ENCODE results near the gene NPAS3.
A peak's percentile ranks its signal among the peaks of the same experiment; 100 is the strongest.

The NPAS3 gene

DNA sequence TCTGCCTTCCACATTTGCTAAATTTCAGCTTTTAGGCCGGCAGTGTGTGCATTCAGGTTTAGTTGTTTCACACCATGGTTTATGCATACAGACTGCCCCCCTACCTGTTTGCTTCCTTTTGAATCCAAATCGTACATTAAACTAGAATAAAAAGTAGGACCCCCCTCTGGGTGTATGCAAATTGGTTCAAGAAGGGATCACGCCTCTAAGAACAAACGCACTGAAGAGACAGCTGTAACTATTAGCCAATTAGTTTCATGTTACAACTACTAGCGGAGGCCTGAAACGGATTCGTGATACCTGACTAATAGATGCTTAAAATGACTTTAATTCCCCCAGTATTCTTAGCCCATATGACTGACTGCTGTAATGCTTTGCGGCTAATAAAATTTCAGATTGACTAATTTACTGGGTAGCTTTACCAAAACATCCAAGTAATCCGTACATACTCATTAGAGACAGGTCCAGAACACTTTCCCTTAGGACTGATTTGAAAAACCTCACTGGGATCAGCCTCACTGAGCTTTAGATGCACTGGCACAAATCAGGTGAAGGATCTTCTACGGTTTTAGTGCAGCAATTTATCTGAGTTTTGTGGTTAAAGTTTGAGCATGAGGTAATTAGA lies 411.8 kb downstream of the NPAS3 start:
- Histone ChIP-seq H3K4me3 (ENCODE audit: low read depth, low read length) (no peak overlapping the region), H3K4me1 (ENCODE audit: control insufficient read depth, insufficient read depth, low read length) (no peaks in the 10 kb centered on the region), H3K36me3 (ENCODE audit: control insufficient read depth in 2 of 2, insufficient read depth in 1 of 2, low read length in 2 of 2) (no peaks in the 10 kb centered on the region), H3K27ac (ENCODE audit: extremely low read depth, low read depth, low read length) (no peak overlapping the region), H3K9me3 (ENCODE audit: control insufficient read depth, insufficient read depth, low read depth, low read length) (no peaks in the 10 kb centered on the region)
- CTCF ChIA-PET, result interaction anchor here (0.7 kb wide), 1 partner anchor 34 kb away, joined by 3 read pairs; no protein-coding TSS in a partner anchor
- POLR2A ChIA-PET, result no interaction called here
- TF ChIP-seq ZNF626 (tag by site-specific recombination; IDR thresholded peaks at IDR 0.05), result no peak
- peak; percentile 76 for TF ChIP-seq ZNF10 (tag by site-specific recombination; IDR thresholded peaks at IDR 0.05)

DNA sequence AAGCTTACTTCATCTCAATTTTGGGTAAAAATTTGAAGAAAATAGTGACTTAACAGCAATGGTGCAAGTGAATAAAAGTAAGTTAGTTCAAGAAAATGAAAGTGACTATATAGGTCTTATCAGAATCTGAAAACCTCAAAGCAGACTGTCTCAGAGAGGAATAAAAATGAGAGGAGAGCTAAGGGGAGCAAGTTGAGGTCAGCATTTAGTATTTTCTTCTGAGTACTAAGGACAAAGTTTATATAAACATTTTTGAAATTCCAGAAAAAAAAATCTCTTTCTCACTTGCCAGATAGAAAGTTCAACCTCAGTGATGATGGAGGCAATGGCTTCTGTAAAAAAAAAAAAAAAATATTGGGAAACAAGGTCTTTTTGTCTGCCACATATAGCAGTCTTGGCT lies 414.1 kb downstream of the NPAS3 start:
- ChIA-PET CTCF (no interaction called here), POLR2A (no interaction called here)
- H3K4me1 ChIP-seq (ENCODE audit: control insufficient read depth, insufficient read depth, low read length), result peaks cover 5% of the 10 kb centered on the region; the same call in 1 of the 2 replicates
- TF ChIP-seq, protein P1, sequence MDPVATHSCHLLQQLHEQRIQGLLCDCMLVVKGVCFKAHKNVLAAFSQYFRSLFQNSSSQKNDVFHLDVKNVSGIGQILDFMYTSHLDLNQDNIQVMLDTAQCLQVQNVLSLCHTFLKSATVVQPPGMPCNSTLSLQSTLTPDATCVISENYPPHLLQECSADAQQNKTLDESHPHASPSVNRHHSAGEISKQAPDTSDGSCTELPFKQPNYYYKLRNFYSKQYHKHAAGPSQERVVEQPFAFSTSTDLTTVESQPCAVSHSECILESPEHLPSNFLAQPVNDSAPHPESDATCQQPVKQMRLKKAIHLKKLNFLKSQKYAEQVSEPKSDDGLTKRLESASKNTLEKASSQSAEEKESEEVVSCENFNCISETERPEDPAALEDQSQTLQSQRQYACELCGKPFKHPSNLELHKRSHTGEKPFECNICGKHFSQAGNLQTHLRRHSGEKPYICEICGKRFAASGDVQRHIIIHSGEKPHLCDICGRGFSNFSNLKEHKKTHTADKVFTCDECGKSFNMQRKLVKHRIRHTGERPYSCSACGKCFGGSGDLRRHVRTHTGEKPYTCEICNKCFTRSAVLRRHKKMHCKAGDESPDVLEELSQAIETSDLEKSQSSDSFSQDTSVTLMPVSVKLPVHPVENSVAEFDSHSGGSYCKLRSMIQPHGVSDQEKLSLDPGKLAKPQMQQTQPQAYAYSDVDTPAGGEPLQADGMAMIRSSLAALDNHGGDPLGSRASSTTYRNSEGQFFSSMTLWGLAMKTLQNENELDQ (tag by site-specific recombination; IDR thresholded peaks at IDR 0.05; ENCODE audit: low read depth), result no peak
- TF ChIP-seq ZNF416 (tag by site-specific recombination; IDR thresholded peaks at IDR 0.05) (no peak), ZNF112 (tag by site-specific recombination; IDR thresholded peaks at IDR 0.05) (no peak), ZFP41 (tag by site-specific recombination; IDR thresholded peaks at IDR 0.05; ENCODE audit: borderline replicate concordance) (no peak), ZNF660 (tag by site-specific recombination; IDR thresholded peaks at IDR 0.05) (no peak), ZFP3 (tag by site-specific recombination; IDR thresholded peaks at IDR 0.05; ENCODE audit: low read depth) (no peak), HOXD13 (CRISPR knock-in tag; IDR thresholded peaks at IDR 0.05; ENCODE audit: borderline replicate concordance) (no peak), ZNF837 (tag by site-specific recombination; IDR thresholded peaks at IDR 0.05) (no peak), ZNF610 (tag by site-specific recombination; IDR thresholded peaks at IDR 0.05; ENCODE audit: borderline replicate concordance) (no peak), ZNF16 (tag by site-specific recombination; IDR thresholded peaks at IDR 0.05; ENCODE audit: low read depth) (no peak), ZNF184 (tag by site-specific recombination; IDR thresholded peaks at IDR 0.05) (no peak), ZNF155 (tag by site-specific recombination; IDR thresholded peaks at IDR 0.05) (no peak)
- TF ChIP-seq, protein P2, sequence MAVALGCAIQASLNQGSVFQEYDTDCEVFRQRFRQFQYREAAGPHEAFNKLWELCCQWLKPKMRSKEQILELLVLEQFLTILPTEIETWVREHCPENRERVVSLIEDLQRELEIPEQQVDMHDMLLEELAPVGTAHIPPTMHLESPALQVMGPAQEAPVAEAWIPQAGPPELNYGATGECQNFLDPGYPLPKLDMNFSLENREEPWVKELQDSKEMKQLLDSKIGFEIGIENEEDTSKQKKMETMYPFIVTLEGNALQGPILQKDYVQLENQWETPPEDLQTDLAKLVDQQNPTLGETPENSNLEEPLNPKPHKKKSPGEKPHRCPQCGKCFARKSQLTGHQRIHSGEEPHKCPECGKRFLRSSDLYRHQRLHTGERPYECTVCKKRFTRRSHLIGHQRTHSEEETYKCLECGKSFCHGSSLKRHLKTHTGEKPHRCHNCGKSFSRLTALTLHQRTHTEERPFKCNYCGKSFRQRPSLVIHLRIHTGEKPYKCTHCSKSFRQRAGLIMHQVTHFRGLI (tag by site-specific recombination; IDR thresholded peaks at IDR 0.05), result no peak
- TF ChIP-seq, protein P3, sequence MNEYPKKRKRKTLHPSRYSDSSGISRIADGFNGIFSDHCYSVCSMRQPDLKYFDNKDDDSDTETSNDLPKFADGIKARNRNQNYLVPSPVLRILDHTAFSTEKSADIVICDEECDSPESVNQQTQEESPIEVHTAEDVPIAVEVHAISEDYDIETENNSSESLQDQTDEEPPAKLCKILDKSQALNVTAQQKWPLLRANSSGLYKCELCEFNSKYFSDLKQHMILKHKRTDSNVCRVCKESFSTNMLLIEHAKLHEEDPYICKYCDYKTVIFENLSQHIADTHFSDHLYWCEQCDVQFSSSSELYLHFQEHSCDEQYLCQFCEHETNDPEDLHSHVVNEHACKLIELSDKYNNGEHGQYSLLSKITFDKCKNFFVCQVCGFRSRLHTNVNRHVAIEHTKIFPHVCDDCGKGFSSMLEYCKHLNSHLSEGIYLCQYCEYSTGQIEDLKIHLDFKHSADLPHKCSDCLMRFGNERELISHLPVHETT (tag by site-specific recombination; IDR thresholded peaks at IDR 0.05), result no peak
- TF ChIP-seq, protein P4, sequence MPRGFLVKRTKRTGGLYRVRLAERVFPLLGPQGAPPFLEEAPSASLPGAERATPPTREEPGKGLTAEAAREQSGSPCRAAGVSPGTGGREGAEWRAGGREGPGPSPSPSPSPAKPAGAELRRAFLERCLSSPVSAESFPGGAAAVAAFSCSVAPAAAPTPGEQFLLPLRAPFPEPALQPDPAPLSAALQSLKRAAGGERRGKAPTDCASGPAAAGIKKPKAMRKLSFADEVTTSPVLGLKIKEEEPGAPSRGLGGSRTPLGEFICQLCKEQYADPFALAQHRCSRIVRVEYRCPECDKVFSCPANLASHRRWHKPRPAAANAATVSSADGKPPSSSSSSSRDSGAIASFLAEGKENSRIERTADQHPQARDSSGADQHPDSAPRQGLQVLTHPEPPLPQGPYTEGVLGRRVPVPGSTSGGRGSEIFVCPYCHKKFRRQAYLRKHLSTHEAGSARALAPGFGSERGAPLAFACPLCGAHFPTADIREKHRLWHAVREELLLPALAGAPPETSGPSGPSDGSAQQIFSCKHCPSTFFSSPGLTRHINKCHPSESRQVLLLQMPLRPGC (tag by site-specific recombination; IDR thresholded peaks at IDR 0.05), result no peak
- no peaks in the 10 kb centered on the region for H3K9me3 ChIP-seq (ENCODE audit: control insufficient read depth, insufficient read depth, low read depth, low read length)
- H3K4me3 ChIP-seq (ENCODE audit: low read depth, low read length), result no peak overlapping the region
- no peak overlapping the region for H3K27ac ChIP-seq (ENCODE audit: extremely low read depth, low read depth, low read length)
- no peaks in the 10 kb centered on the region for H3K36me3 ChIP-seq (ENCODE audit: control insufficient read depth in 2 of 2, insufficient read depth in 1 of 2, low read length in 2 of 2)
